ENCODE results near the gene ANO8.

ANO8 gene

DNA sequence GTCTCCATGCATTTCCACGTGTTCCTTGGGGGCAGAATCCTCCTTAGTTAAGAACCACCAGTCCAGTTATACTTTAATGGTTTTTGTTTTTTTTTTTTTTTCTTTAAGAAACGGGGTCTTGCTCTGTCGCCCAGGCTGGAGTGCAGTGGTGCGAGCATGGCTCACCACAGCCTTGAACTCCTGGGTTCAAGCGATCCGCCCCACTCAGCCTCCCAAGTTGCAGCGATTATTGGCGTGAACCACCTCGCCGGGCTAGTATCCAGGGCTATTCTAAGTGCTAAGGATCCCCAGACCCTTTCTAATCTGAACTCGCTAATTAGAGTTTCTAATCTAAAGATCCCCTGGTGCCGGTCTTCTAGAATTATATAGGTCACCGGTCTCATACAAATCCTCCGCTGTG is 41.0 kb downstream of the ANO8 start:
- Histone ChIP-seq H3K9me3 (ENCODE audit: low read depth, low read length) (0 out of 2 replicates have a peak, but pooled peaks cover 4% of the 10 kb centered on the region), H3K9ac (ENCODE audit: insufficient read length) (no peak overlapping the region), H3K27ac (no peak overlapping the region), H3K36me3 (ENCODE audit: insufficient read depth, low read length) (peaks cover 6% of the 10 kb centered on the region), H3K4me3 (no peak overlapping the region)
- no peak for DNase-seq (ENCODE audit: low read depth, low spot score)
- TF ChIP-seq POLR2AphosphoS5 (IDR thresholded peaks at IDR 0.05; ENCODE audit: borderline replicate concordance, low read depth, low read length) (no peak), FOXP2 (optimal IDR thresholded peaks at IDR 0.05; ENCODE audit: control extremely low read depth, extremely low read length, insufficient read depth) (no peak), EZH2 (IDR thresholded peaks at IDR 0.05) (no peak)

DNA sequence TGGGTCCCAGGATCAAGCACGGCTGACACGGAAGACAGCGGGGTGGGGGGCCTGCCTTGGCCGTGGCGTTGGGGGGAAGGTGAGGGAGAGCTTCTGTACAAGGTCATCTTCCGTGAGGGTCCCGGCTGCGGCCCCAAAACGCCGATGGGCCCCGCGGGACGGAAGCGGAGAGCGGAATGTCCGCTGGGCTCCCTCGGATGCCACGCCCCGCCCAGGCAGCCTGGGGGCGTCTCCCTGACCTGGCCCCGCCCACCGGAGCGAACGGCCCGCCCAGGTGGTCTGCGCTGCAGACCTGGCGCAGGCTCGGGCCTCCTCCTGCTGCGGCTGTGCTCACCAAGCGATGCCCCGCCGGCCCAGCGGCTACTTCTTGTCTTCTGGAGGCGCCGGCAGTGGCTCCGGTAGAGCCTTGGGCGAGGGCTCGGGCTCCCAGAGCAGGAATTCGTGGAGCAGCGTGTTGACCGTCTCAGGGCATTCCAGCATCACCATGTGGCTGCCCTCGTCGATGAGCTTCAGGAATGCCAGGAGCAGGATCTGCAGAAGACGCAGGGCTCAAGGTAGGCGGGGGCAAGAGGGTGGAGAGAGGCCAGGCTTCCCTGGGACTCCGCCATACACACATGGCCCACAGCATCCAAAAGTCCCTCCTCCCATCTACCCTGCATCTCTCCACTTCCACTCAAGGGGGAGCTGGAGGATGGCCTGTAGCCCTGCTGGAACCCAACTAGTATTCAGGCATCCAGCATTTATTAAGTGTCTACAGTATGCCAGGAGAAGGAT is 42.2 kb downstream of the ANO8 start:
- peak overlapping the region; percentile 59 for H3K9ac ChIP-seq (ENCODE audit: insufficient read length)
- H3K27ac ChIP-seq: no peak overlapping the region
- H3K36me3 ChIP-seq (ENCODE audit: insufficient read depth, low read length): no peaks in the 10 kb centered on the region; the same call in 1 of the 2 replicates
- no peak for DNase-seq (ENCODE audit: low read depth, low spot score)
- H3K9me3 ChIP-seq (ENCODE audit: low read depth, low read length): no peaks in the 10 kb centered on the region
- TF ChIP-seq POLR2AphosphoS5 (IDR thresholded peaks at IDR 0.05; ENCODE audit: borderline replicate concordance, low read depth, low read length) (peak; percentile 69), FOXP2 (optimal IDR thresholded peaks at IDR 0.05; ENCODE audit: control extremely low read depth, extremely low read length, insufficient read depth) (no peak), EZH2 (IDR thresholded peaks at IDR 0.05) (no peak)
- peak overlapping the region; percentile 91 for H3K4me3 ChIP-seq

DNA sequence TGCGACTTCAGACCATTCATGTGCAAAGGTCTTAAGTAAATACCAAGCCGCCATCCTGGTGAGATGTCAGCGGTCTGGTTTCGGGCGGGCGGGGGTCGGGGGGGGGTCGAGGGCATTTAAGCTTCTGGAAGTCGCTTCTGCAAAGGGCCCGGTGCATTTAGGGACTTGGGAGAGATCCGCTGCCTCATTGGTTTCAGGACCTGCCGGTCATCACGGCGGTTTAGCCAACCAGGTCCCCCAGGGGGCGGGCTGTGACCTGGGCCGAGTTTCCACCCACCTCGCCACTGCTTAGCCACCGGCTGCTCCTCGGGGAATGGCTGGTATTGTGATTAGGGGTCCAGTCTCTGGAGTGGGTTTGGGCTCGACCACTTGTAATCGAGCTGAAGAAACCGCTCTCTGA is 45.2 kb downstream of the ANO8 start:
- DNase-seq (ENCODE audit: low read depth, low spot score): no peak

DNA sequence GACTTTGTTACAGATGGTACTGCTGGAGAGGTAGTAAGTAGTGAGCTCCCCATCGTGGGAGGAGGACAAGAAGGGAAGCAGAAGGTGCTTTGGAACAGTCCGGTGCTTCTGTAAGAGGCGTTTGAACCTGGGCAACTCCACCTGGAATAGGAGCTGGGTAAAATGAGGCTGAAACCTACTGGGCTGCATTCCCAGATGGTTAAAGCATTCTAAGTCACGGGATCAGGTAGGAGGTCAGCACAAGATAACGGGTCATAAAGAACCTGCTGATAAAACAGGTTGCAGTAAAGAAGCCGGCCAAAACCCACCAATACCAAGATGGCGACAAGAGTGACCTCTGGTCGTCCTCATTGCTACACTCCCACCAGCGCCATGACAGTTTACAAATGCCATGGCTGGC is 47.9 kb downstream of the ANO8 start:
- no peak for DNase-seq (ENCODE audit: low read depth, low spot score)
- H3K4me3 ChIP-seq: no peak overlapping the region
- no peak overlapping the region for H3K27ac ChIP-seq
- H3K36me3 ChIP-seq (ENCODE audit: insufficient read depth, low read length): peaks cover 8% of the 10 kb centered on the region; the same call in 1 of the 2 replicates
- no peaks in the 10 kb centered on the region for H3K9me3 ChIP-seq (ENCODE audit: low read depth, low read length)
- no peak overlapping the region for H3K9ac ChIP-seq (ENCODE audit: insufficient read length)
- TF ChIP-seq POLR2AphosphoS5 (IDR thresholded peaks at IDR 0.05; ENCODE audit: borderline replicate concordance, low read depth, low read length): no peak
- TF ChIP-seq EZH2 (IDR thresholded peaks at IDR 0.05): no peak
- no peak for TF ChIP-seq FOXP2 (optimal IDR thresholded peaks at IDR 0.05; ENCODE audit: control extremely low read depth, extremely low read length, insufficient read depth)

More for the DNA sequence above, 45.2 kb downstream of the ANO8 start:
- Histone ChIP-seq H3K9me3 (ENCODE audit: low read depth, low read length) (no peaks in the 10 kb centered on the region), H3K27ac (no peak overlapping the region), H3K36me3 (ENCODE audit: insufficient read depth, low read length) (no peaks in the 10 kb centered on the region; the same call in 1 of the 2 replicates), H3K4me3 (no peak overlapping the region), H3K9ac (ENCODE audit: insufficient read length) (no peak overlapping the region)
- no peak for TF ChIP-seq FOXP2 (optimal IDR thresholded peaks at IDR 0.05; ENCODE audit: control extremely low read depth, extremely low read length, insufficient read depth)
- TF ChIP-seq EZH2 (IDR thresholded peaks at IDR 0.05): no peak

DNA sequence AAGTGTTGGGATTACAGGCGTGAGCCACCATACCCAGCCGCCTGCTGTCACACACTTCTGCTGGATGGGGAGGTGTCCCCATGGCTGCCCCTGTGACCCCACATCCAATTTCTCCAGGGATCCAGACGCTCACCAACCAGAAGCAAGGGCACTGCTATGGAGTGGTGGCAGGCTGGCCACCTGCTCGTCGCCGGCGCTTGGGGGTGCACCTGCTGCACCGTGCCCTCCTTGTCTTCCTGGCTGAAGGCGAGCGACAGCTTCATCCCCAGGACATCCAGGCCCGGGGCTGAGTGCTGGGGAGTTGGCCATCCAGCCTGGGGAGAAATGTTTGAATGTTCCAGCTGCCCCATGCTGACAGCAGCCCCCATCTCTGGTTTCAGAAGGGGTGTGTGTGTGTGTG is 48.4 kb downstream of the ANO8 start:
- Histone ChIP-seq H3K4me3 (no peak overlapping the region), H3K9me3 (ENCODE audit: low read depth, low read length) (no peaks in the 10 kb centered on the region), H3K27ac (no peak overlapping the region), H3K9ac (ENCODE audit: insufficient read length) (no peak overlapping the region), H3K36me3 (ENCODE audit: insufficient read depth, low read length) (peaks cover 8% of the 10 kb centered on the region; the same call in 1 of the 2 replicates)
- TF ChIP-seq EZH2 (IDR thresholded peaks at IDR 0.05): no peak
- no peak for TF ChIP-seq FOXP2 (optimal IDR thresholded peaks at IDR 0.05; ENCODE audit: control extremely low read depth, extremely low read length, insufficient read depth)
- no peak for DNase-seq (ENCODE audit: low read depth, low spot score)

DNA sequence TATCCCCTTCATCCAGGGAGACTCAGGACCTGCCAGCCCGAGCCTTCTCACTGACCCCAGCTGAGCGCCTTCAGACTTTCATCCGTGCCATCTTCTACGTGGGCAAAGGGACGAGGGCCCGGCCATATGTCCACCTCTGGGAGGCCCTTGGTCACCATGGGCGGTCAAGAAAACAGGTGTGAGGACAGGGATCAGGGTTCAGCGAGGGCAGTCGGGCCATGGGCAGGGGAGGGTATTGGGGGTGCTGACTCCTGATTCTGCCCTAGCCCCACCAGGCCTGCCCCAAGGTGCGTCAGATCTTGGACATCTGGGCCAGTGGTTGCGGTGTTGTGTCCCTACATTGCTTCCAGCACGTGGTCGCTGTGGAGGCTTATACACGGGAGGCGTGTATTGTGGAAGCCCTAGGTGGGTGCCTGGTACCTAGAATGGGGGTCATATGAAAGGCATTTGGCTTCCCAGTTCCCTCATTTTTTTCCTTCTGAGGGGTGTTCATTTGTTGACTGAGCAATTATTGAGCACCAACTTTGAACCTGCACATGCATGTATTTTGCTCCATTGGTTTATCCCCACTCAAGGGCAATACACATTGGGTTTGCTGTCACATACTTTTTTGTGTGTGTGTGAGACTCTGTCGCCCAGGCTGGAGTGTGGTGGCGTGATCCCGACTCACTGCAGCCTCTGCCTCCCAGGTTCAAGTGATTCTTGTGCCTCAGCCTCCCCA is 49.1 kb downstream of the ANO8 start:
- Histone ChIP-seq H3K9me3 (ENCODE audit: low read depth, low read length) (no peaks in the 10 kb centered on the region), H3K27ac (no peak overlapping the region), H3K4me3 (no peak overlapping the region), H3K9ac (ENCODE audit: insufficient read length) (no peak overlapping the region), H3K36me3 (ENCODE audit: insufficient read depth, low read length) (peaks cover 8% of the 10 kb centered on the region; the same call in 1 of the 2 replicates)
- TF ChIP-seq EZH2 (IDR thresholded peaks at IDR 0.05) (no peak), FOXP2 (optimal IDR thresholded peaks at IDR 0.05; ENCODE audit: control extremely low read depth, extremely low read length, insufficient read depth) (no peak), POLR2AphosphoS5 (IDR thresholded peaks at IDR 0.05; ENCODE audit: borderline replicate concordance, low read depth, low read length) (no peak)
- DNase-seq (ENCODE audit: low read depth, low spot score): no peak

DNA sequence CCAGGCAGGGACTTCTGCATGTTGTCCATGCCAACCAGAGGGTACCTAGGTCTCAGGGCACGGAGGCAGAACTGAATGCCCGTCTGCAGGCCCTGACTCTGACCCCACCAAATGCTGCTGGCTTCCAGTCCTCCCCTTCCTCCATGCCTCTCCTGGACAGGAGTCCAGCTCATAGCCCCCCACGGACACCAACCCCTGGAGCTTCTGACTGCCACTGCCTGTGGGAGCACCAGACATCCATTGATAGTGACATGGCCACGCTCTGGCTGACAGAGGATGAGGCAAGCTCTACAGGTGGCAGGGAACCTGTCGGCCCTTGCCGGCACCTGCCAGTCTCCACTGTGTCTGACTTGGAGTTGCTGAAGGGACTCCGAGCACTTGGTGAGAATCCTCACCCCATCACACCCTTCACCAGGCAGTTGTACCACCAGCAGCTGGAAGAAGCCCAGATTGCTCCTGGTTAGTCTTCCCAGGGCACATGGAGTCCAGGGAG is 51.1 kb downstream of the ANO8 start:
- Histone ChIP-seq H3K36me3 (ENCODE audit: insufficient read depth, low read length) (peaks cover 8% of the 10 kb centered on the region; the same call in 1 of the 2 replicates), H3K9me3 (ENCODE audit: low read depth, low read length) (no peaks in the 10 kb centered on the region), H3K9ac (ENCODE audit: insufficient read length) (no peak overlapping the region), H3K4me3 (no peak overlapping the region), H3K27ac (no peak overlapping the region)
- DNase-seq (ENCODE audit: low read depth, low spot score): no peak
- no peak for TF ChIP-seq FOXP2 (optimal IDR thresholded peaks at IDR 0.05; ENCODE audit: control extremely low read depth, extremely low read length, insufficient read depth)
- TF ChIP-seq POLR2AphosphoS5 (IDR thresholded peaks at IDR 0.05; ENCODE audit: borderline replicate concordance, low read depth, low read length): no peak
- no peak for TF ChIP-seq EZH2 (IDR thresholded peaks at IDR 0.05)

DNA sequence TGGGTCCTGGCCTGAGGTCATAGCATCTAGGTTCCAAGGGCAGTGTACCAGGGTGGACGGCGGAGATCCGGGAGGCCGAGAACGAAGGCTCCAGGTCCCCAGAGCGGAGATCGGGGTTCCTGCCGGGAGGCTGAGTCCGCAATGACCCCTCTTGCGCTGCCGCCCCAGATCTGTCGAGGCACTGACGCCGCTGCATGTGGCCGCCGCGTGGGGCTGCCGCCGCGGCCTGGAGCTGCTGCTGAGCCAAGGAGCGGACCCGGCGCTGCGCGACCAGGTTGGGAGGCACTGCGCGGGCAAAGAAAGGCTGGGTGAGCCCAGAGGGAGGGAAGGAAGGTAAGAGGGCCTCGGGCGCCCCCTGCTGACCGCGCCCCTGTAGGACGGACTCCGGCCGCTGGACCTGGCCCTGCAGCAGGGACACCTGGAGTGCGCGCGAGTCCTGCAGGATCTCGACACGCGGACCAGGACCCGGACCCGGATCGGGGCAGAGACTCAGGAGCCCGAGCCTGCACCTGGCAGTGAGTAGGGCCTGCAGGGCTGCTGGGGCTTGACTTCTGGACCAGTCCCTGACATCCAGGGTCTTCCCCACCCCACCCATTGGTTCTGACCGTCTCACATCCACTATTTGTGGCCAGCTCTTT is 52.0 kb downstream of the ANO8 start:
- peak overlapping the region; percentile 43 for H3K9ac ChIP-seq (ENCODE audit: insufficient read length)
- H3K4me3 ChIP-seq: peak overlapping the region; percentile 78
- peaks cover 8% of the 10 kb centered on the region; the same call in 1 of the 2 replicates for H3K36me3 ChIP-seq (ENCODE audit: insufficient read depth, low read length)
- no peak for TF ChIP-seq FOXP2 (optimal IDR thresholded peaks at IDR 0.05; ENCODE audit: control extremely low read depth, extremely low read length, insufficient read depth)
- peak; percentile 20; the same call in 1 of the 2 replicates for TF ChIP-seq POLR2AphosphoS5 (IDR thresholded peaks at IDR 0.05; ENCODE audit: borderline replicate concordance, low read depth, low read length)
- no peak for TF ChIP-seq EZH2 (IDR thresholded peaks at IDR 0.05)
- H3K9me3 ChIP-seq (ENCODE audit: low read depth, low read length): no peaks in the 10 kb centered on the region
- DNase-seq (ENCODE audit: low read depth, low spot score): no peak
- no peak overlapping the region for H3K27ac ChIP-seq
